ENCODE results near the gene CFAP100. TPM values are rescaled to one million over a fixed set of nuclear protein-coding genes. Genes with fewer than 3 reads are reported as not detected.

Gene CFAP100
- polyA plus RNA-seq, 3 donors = not detected

DNA sequence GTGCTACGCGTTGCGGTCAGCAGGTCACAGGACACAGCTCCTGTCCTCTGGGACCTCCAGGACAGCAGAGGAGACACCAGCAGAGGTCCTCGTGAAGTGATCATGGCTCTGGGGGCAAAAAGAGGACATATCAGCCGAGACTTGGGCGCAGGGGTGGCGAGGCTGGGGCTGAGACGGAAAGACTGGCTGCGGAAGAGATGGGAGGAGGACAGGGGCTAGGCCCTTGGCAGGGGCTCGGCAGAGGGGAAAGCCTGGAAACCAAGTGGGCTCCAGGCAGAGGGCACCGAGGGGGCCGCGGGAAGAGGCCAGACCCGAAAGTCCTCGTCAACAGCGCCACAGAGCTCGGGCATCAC lies 4.9 kb upstream of the CFAP100 start:
- Histone ChIP-seq H4K20me1 (ENCODE audit: insufficient read depth, low read length) (no peaks in the 10 kb centered on the region), H3K27me3 (ENCODE audit: control insufficient read depth in 2 of 2, insufficient read depth in 2 of 2, low read length in 2 of 2) (peaks cover 10 to 36% of the 10 kb centered on the region in 2 donors), H3K27ac (ENCODE audit: low read depth in 1 of 2, low read length in 2 of 2) (no peak overlapping the region), H2AFZ (ENCODE audit: insufficient read depth, low read depth, low read length, poor library complexity, severe bottlenecking) (peak overlapping the region; percentile 77), H3K4me2 (replicated peaks; ENCODE audit: extremely low read depth, low read length, poor library complexity, severe bottlenecking) (no peak overlapping the region), H3K4me3 (replicated peaks in 1 of 3; ENCODE audit: low read depth in 2 of 3, low read length in 3 of 3) (peak overlapping the region in 1 of 3 experiments; percentile 36), H3K4me1 (ENCODE audit: control insufficient read depth in 1 of 2, insufficient read depth in 2 of 2, low read length in 2 of 2) (peaks cover 0 to 8% of the 10 kb centered on the region in 2 donors), H3K9me3 (replicated peaks in 1 of 2; ENCODE audit: control insufficient read depth in 1 of 2, insufficient read depth in 1 of 2, low read length in 2 of 2) (no peaks in the 10 kb centered on the region), H3K36me3 (replicated peaks in 1 of 2; ENCODE audit: control insufficient read depth in 1 of 2, insufficient read depth in 2 of 2, low read length in 2 of 2) (no peaks in the 10 kb centered on the region), H3K9ac (ENCODE audit: insufficient read depth, low read length, poor library complexity, severe bottlenecking) (no peak overlapping the region), H3K79me2 (ENCODE audit: insufficient read depth, low read length) (no peaks in the 10 kb centered on the region)
- Mint-ChIP-seq H3K4me1 (peaks cover 7% of the 10 kb centered on the region), H3K4me3 (peak overlapping the region; percentile 51 to 72), H3K9me3 (peaks cover 0 to 6% (median 0%) of the 10 kb centered on the region in 7 donors), H3K36me3 (no peaks in the 10 kb centered on the region), H3K27ac (peak overlapping the region in 5 of 7 donors; percentile 44 to 81 (median 75)), H3K27me3 (ENCODE audit: low read depth in 3 of 3) (peaks cover 36 to 68% (median 52%) of the 10 kb centered on the region in 3 donors)
- intact Hi-C loops (cut with micrococcal nuclease) = loop anchor here (1.0 to 10.0 kb wide), 5 partner anchors 142 to 465 kb away; no protein-coding TSS in a partner anchor
- TF ChIP-seq, protein P1, sequence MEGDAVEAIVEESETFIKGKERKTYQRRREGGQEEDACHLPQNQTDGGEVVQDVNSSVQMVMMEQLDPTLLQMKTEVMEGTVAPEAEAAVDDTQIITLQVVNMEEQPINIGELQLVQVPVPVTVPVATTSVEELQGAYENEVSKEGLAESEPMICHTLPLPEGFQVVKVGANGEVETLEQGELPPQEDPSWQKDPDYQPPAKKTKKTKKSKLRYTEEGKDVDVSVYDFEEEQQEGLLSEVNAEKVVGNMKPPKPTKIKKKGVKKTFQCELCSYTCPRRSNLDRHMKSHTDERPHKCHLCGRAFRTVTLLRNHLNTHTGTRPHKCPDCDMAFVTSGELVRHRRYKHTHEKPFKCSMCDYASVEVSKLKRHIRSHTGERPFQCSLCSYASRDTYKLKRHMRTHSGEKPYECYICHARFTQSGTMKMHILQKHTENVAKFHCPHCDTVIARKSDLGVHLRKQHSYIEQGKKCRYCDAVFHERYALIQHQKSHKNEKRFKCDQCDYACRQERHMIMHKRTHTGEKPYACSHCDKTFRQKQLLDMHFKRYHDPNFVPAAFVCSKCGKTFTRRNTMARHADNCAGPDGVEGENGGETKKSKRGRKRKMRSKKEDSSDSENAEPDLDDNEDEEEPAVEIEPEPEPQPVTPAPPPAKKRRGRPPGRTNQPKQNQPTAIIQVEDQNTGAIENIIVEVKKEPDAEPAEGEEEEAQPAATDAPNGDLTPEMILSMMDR (IDR thresholded peaks at IDR 0.05) = no peak
- DNase-seq = no peak
- 57% methylated on average over 10 of the region's 17 CpGs for WGBS (ENCODE audit: insufficient coverage)

DNA sequence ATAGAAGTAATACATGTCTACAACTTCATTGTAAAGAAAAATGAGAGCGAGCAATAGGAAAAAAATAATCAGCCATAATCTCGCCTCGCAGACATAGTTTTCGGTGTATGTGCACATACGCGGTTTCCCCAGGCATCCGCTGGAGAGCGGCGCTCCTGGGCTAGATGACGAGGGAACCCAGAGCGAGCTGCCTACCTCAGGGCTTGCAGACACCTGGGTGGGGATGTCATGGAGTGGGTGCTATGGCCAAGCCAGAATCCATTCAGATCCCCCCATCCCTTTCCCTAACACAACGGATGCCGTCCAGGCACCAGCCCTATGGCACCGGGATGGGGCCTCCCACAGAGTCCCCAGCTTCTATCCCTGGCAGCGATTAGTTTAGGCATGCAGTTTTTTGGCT lies 4.5 kb upstream of the CFAP100 start:
- DNase-seq = no peak
- Histone ChIP-seq H3K27ac (ENCODE audit: low read depth in 1 of 2, low read length in 2 of 2) (no peak overlapping the region), H3K4me2 (replicated peaks; ENCODE audit: extremely low read depth, low read length, poor library complexity, severe bottlenecking) (no peak overlapping the region), H3K27me3 (ENCODE audit: control insufficient read depth in 2 of 2, insufficient read depth in 2 of 2, low read length in 2 of 2) (peaks cover 13 to 39% of the 10 kb centered on the region in 2 donors), H2AFZ (ENCODE audit: insufficient read depth, low read depth, low read length, poor library complexity, severe bottlenecking) (no peak overlapping the region), H3K9ac (ENCODE audit: insufficient read depth, low read length, poor library complexity, severe bottlenecking) (no peak overlapping the region), H3K4me1 (ENCODE audit: control insufficient read depth in 1 of 2, insufficient read depth in 2 of 2, low read length in 2 of 2) (peaks cover 0 to 8% of the 10 kb centered on the region in 2 donors), H4K20me1 (ENCODE audit: insufficient read depth, low read length) (no peaks in the 10 kb centered on the region), H3K79me2 (ENCODE audit: insufficient read depth, low read length) (no peaks in the 10 kb centered on the region), H3K4me3 (replicated peaks in 1 of 3; ENCODE audit: low read depth in 2 of 3, low read length in 3 of 3) (no peak overlapping the region), H3K9me3 (replicated peaks in 1 of 2; ENCODE audit: control insufficient read depth in 1 of 2, insufficient read depth in 1 of 2, low read length in 2 of 2) (no peaks in the 10 kb centered on the region), H3K36me3 (replicated peaks in 1 of 2; ENCODE audit: control insufficient read depth in 1 of 2, insufficient read depth in 2 of 2, low read length in 2 of 2) (no peaks in the 10 kb centered on the region)
- Mint-ChIP-seq H3K27ac (no peak overlapping the region), H3K36me3 (no peaks in the 10 kb centered on the region), H3K27me3 (ENCODE audit: low read depth in 3 of 3) (peaks cover 40 to 69% (median 56%) of the 10 kb centered on the region in 3 donors), H3K4me1 (peaks cover 7% of the 10 kb centered on the region), H3K9me3 (peaks cover 0 to 6% (median 0%) of the 10 kb centered on the region in 7 donors), H3K4me3 (peak overlapping the region in 1 of 2 donors; percentile 72)
- TF ChIP-seq, protein P1 (IDR thresholded peaks at IDR 0.05) = no peak
- no CpG with 5 or more reads among the region's 15 CpGs for WGBS (ENCODE audit: insufficient coverage)
- intact Hi-C loops (cut with micrococcal nuclease) = loop anchor here in 1 of 2 donors (10.0 kb wide), 1 partner anchor 465 kb away; no protein-coding TSS in a partner anchor

Data from CD14-positive monocyte (primary cell).